Measurements from ENCODE around the gene C19orf25.
A peak's percentile ranks its signal among the peaks of the same experiment; 100 is the strongest.

C19orf25 gene

DNA sequence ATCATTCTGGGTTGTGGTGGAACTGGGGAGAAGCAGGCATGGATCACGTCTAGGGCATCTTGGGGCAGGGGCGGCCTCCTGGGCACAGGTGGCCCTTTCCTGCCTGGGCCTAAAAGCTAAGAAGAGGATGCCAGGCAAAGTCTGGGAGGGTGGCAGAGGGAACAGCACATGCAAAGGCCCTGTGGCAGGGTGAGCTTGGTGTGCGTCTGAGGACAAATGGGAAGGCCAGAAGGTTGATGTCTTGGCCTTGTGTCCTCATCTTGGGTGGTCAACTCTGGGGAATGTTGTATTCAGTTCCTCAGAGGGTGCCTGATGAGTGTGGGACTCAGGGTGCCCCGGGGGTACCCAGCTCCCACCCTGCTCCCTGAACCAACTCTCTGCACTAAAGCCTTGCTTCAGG is 39.5 kb upstream of the C19orf25 start:
- no peak for TF ChIP-seq CTCF (IDR thresholded peaks at IDR 0.05; ENCODE audit: low read depth, low read length, missing control alignments)
- no peak for DNase-seq (ENCODE audit: extremely low read depth, low read depth)
- no peak overlapping the region for H3K4me3 ChIP-seq (replicated peaks; ENCODE audit: low read depth, low read length)

GRCh38 chr19:1516395-1516753 is 37.4 kb upstream of the C19orf25 start:
- TF ChIP-seq CTCF (IDR thresholded peaks at IDR 0.05; ENCODE audit: low read depth, low read length, missing control alignments) = no peak
- no peak overlapping the region for H3K4me3 ChIP-seq (replicated peaks; ENCODE audit: low read depth, low read length)
- no peak for DNase-seq (ENCODE audit: extremely low read depth, low read depth)

GRCh38 chr19:1514986-1515721 is 36.1 kb upstream of the C19orf25 start:
- DNase-seq (ENCODE audit: extremely low read depth, low read depth) = no peak
- no peak overlapping the region for H3K4me3 ChIP-seq (replicated peaks; ENCODE audit: low read depth, low read length)
- no peak for TF ChIP-seq CTCF (IDR thresholded peaks at IDR 0.05; ENCODE audit: low read depth, low read length, missing control alignments)

GRCh38 chr19:1514295-1514661 is 35.3 kb upstream of the C19orf25 start:
- no peak for TF ChIP-seq CTCF (IDR thresholded peaks at IDR 0.05; ENCODE audit: low read depth, low read length, missing control alignments)
- no peak overlapping the region for H3K4me3 ChIP-seq (replicated peaks; ENCODE audit: low read depth, low read length)

GRCh38 chr19:1513499-1514294 is 34.7 kb upstream of the C19orf25 start:
- H3K4me3 ChIP-seq (replicated peaks; ENCODE audit: low read depth, low read length) = peak overlapping the region; percentile 45
- no peak for DNase-seq (ENCODE audit: extremely low read depth, low read depth)

More at GRCh38 chr19:1514295-1514661, 35.3 kb upstream of the C19orf25 start:
- DNase-seq (ENCODE audit: extremely low read depth, low read depth) = no peak

More at GRCh38 chr19:1513499-1514294, 34.7 kb upstream of the C19orf25 start:
- TF ChIP-seq CTCF (IDR thresholded peaks at IDR 0.05; ENCODE audit: low read depth, low read length, missing control alignments) = peak; percentile 77
